Calu3 (cell line): ENCODE measurements around the gene CFAP99. TPM values are rescaled to one million over a fixed set of nuclear protein-coding genes. Genes with fewer than 3 reads are reported as not detected.
A peak's percentile ranks its signal among the peaks of the same experiment; 100 is the strongest.

ENCODE experiments used
- BruUV-seq: library from RNA; stranded (reverse); fragments of 400-500 nt; replicated peaks from 2 replicates; lab custom pipeline; 2021; lab: Mats Ljungman, UMichigan
- CTCF ChIA-PET: fragments of 300-600 bp; sonication (Branson Sonifier 250); formaldehyde crosslinking; loops from one replicate; lab custom pipeline; 2022; ENCODE audit warnings: antibody characterized with exemption; lab: Charles Lee
- DNase-seq: peaks from one replicate; pipeline ENCODE4 v3.0.0; 2022
- H3K27ac Mint-ChIP-seq: one replicate; pipeline ENCODE4 v1.8.0; 2022; ENCODE audit warnings: mixed read lengths; ENCODE audit not compliant: unreplicated experiment
- H3K27me3 Mint-ChIP-seq: one replicate; pipeline ENCODE4 v1.8.0; 2022; ENCODE audit warnings: mixed read lengths; ENCODE audit not compliant: unreplicated experiment
- H3K36me3 Mint-ChIP-seq: one replicate; pipeline ENCODE4 v1.8.0; 2022; ENCODE audit warnings: mild to moderate bottlenecking, moderate library complexity, mixed read lengths; ENCODE audit not compliant: insufficient read depth, unreplicated experiment
- H3K4me1 Mint-ChIP-seq: one replicate; pipeline ENCODE4 v1.8.0; 2022; ENCODE audit warnings: mild to moderate bottlenecking, low read depth, mixed read lengths; ENCODE audit not compliant: unreplicated experiment
- H3K4me3 Mint-ChIP-seq: one replicate; pipeline ENCODE4 v1.8.0; 2022; ENCODE audit warnings: mild to moderate bottlenecking, low read depth, moderate library complexity, mixed read lengths; ENCODE audit not compliant: unreplicated experiment
- H3K9me3 Mint-ChIP-seq: one replicate; pipeline ENCODE4 v1.8.0; 2022; ENCODE audit warnings: low read depth, mixed read lengths; ENCODE audit not compliant: unreplicated experiment
- intact Hi-C: fragments of 100-400 bp; cut with micrococcal nuclease; formaldehyde crosslinking; loops from one replicate; pipeline ENCODE4 v1.10.0; 2022; ENCODE audit not compliant: unreplicated experiment
- total RNA-seq: library from RNA; stranded (reverse); gene quantifications from 2 replicates; pipeline ENCODE4 v1.2.3, GENCODE V29; 2022
- TF ChIP-seq, protein P1 (sequence below): fragments of 200-600 bp; IDR thresholded peaks from one replicate; pipeline ENCODE4 v1.8.0; 2022; ENCODE audit warnings: antibody characterized with exemption; ENCODE audit not compliant: unreplicated experiment

CFAP99 gene
- total RNA-seq, 1 experiment from 2014 or later, result not detected

- BruUV-seq, result no TSS peak
- no peak for DNase-seq
- H3K4me1 Mint-ChIP-seq, result peaks cover 16% of the 10 kb centered on the region
- TF ChIP-seq, protein P1, sequence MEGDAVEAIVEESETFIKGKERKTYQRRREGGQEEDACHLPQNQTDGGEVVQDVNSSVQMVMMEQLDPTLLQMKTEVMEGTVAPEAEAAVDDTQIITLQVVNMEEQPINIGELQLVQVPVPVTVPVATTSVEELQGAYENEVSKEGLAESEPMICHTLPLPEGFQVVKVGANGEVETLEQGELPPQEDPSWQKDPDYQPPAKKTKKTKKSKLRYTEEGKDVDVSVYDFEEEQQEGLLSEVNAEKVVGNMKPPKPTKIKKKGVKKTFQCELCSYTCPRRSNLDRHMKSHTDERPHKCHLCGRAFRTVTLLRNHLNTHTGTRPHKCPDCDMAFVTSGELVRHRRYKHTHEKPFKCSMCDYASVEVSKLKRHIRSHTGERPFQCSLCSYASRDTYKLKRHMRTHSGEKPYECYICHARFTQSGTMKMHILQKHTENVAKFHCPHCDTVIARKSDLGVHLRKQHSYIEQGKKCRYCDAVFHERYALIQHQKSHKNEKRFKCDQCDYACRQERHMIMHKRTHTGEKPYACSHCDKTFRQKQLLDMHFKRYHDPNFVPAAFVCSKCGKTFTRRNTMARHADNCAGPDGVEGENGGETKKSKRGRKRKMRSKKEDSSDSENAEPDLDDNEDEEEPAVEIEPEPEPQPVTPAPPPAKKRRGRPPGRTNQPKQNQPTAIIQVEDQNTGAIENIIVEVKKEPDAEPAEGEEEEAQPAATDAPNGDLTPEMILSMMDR, result no peak
- H3K36me3 Mint-ChIP-seq, result peaks cover 4% of the 10 kb centered on the region
- intact Hi-C loops, result no loop called here
- H3K9me3 Mint-ChIP-seq, result no peaks in the 10 kb centered on the region
- H3K27me3 Mint-ChIP-seq, result peaks cover 57% of the 10 kb centered on the region
- no peak overlapping the region for H3K27ac Mint-ChIP-seq
- CTCF ChIA-PET, result no interaction called here
- H3K4me3 Mint-ChIP-seq, result no peak overlapping the region
Measured at GRCh38 chr4:2458546-2459491, 40.1 kb downstream of the CFAP99 start.

DNA sequence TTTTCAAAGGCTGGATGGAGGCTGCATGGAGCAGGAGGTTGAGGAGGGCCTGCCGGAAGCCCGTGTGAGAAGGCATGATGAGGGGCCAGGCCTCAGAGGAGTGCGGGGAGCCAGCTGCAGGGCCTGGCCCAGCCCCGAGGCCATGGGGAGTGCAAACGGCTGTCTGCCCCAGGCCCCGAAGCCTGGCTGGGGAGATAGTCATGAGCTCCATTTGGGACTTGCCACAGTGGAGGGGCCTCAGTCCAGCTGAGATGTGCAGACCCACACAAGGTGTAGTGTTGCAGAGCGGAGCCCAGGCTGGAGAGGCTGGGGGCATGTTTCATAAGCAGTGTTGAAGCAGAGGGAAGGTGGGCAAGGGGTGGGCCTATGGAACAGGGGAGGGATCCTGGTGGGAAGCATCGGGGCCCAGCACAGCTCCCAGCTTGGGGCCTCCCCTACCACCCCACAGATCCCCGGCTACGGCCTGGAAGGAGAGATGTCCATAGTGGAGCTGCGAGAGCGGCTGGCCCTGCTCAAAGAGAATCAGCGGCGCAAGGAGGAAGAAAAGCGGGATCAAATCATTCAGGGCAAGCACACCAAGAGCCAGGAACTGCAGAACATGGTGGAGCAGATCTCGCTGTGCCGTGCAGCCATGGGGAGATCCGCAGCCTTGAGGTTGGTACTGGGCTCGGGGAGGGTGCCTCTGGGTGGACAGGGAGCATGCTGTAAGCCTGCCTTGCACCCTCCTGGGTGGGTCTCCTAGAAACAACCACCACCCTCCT, 41.0 kb downstream of the CFAP99 start:
- no TSS peak for BruUV-seq

GRCh38 chr4:2461246-2461960, 42.6 kb downstream of the CFAP99 start:
- H3K9me3 Mint-ChIP-seq, result no peaks in the 10 kb centered on the region
- H3K27me3 Mint-ChIP-seq, result peaks cover 61% of the 10 kb centered on the region
- intact Hi-C loops, result no loop called here
- no peak for DNase-seq
- TF ChIP-seq, protein P1, result no peak
- CTCF ChIA-PET, result interaction anchor here (1.3 kb wide), 1 partner anchor 10 kb away, joined by 3 read pairs; no protein-coding TSS in a partner anchor
- H3K4me3 Mint-ChIP-seq, result peak overlapping the region; percentile 64
- BruUV-seq, result no TSS peak
- H3K27ac Mint-ChIP-seq, result peak overlapping the region; percentile 45
- H3K36me3 Mint-ChIP-seq, result peaks cover 4% of the 10 kb centered on the region
- H3K4me1 Mint-ChIP-seq, result peaks cover 16% of the 10 kb centered on the region

More for the DNA sequence above, 41.0 kb downstream of the CFAP99 start:
- intact Hi-C loops, result no loop called here
- DNase-seq, result no peak
- TF ChIP-seq, protein P1, result no peak
- H3K27ac Mint-ChIP-seq, result no peak overlapping the region
- H3K4me3 Mint-ChIP-seq, result no peak overlapping the region
- CTCF ChIA-PET, result no interaction called here
- H3K36me3 Mint-ChIP-seq, result peaks cover 4% of the 10 kb centered on the region
- no peaks in the 10 kb centered on the region for H3K9me3 Mint-ChIP-seq
- H3K27me3 Mint-ChIP-seq, result peaks cover 61% of the 10 kb centered on the region
- peaks cover 16% of the 10 kb centered on the region for H3K4me1 Mint-ChIP-seq
